ENCODE measurements around the gene MRPL45.

Gene MRPL45

GRCh38 chr17:38325221-38325851 lies 28.4 kb downstream of the MRPL45 start:
- DNase-seq, result no peak

- no peak for DNase-seq
Observed at GRCh38 chr17:38326996-38327792, 30.2 kb downstream of the MRPL45 start.

- no peak for DNase-seq
Observed at GRCh38 chr17:38327936-38328335, 31.0 kb downstream of the MRPL45 start.

GRCh38 chr17:38328620-38329019 lies 31.7 kb downstream of the MRPL45 start:
- DNase-seq, result no peak

- DNase-seq, result no peak
Observed at GRCh38 chr17:38329284-38329683, 32.3 kb downstream of the MRPL45 start.

GRCh38 chr17:38329808-38330730 lies 33.1 kb downstream of the MRPL45 start:
- DNase-seq, result no peak

- no peak for DNase-seq
Observed at GRCh38 chr17:38330941-38331411, 34.0 kb downstream of the MRPL45 start.

- no peak for DNase-seq
Observed at GRCh38 chr17:38332735-38333134, 35.8 kb downstream of the MRPL45 start.

GRCh38 chr17:38333635-38334295 lies 36.8 kb downstream of the MRPL45 start:
- DNase-seq, result no peak

- no peak for DNase-seq
Observed at GRCh38 chr17:38334480-38335364, 37.8 kb downstream of the MRPL45 start.

- no peak for DNase-seq
Observed at GRCh38 chr17:38336838-38337237, 39.9 kb downstream of the MRPL45 start.

- DNase-seq, result no peak
Observed at GRCh38 chr17:38338053-38338452, 41.1 kb downstream of the MRPL45 start.

GRCh38 chr17:38338535-38338934 lies 41.6 kb downstream of the MRPL45 start:
- DNase-seq, result no peak

GRCh38 chr17:38339891-38340290 lies 42.9 kb downstream of the MRPL45 start:
- no peak for DNase-seq

- DNase-seq, result no peak
Observed at GRCh38 chr17:38341035-38341721, 44.2 kb downstream of the MRPL45 start.

- DNase-seq, result no peak
Observed at GRCh38 chr17:38342886-38343607, 46.1 kb downstream of the MRPL45 start.

- DNase-seq, result no peak
Observed at GRCh38 chr17:38343608-38344419, 46.8 kb downstream of the MRPL45 start, which contains the start of gene GPR179. Gene GPR179, minus strand, starts transcription at chr17:38343956. Its CDS starts 167 bp downstream, at chr17:38343789.

- no peak for DNase-seq
Observed at GRCh38 chr17:38344420-38344745, 47.4 kb downstream of the MRPL45 start.

GRCh38 chr17:38345743-38346142 lies 48.8 kb downstream of the MRPL45 start:
- DNase-seq, result no peak

Data from CD4-positive, alpha-beta T cell treated with Interleukin-4 for 1 hour (primary cell).